A549 (cell line): Measurements from ENCODE around the gene JPT1.
A peak's percentile ranks its signal among the peaks of the same experiment; 100 is the strongest.

Experiments used
- CTCF ChIP-seq: fragments of >200 bp; sonication (Bioruptor Twin); formaldehyde crosslinking; IDR thresholded peaks from 3 replicates; pipeline ENCODE4 v1.5.1; 2016
- JUN ChIP-seq, 2 experiments: fragments of >200 bp; sonication (Bioruptor Twin); formaldehyde crosslinking; IDR thresholded peaks; 2 replicates in 1 of 2; 3 replicates in 1 of 2; pipeline ENCODE4 v1.6.1; 2016 to 2017
- KDM1A ChIP-seq: fragments of 200-600 bp; sonication (generic); IDR thresholded peaks from 2 replicates; pipeline ENCODE4 v1.6.1; 2016; ENCODE audit warnings: low read depth, mild to moderate bottlenecking
- MAFK ChIP-seq: fragments of 450-650 bp; IDR thresholded peaks from 2 replicates; pipeline ENCODE4 v1.6.1; 2014; ENCODE audit not compliant: partially characterized antibody
- PBX3 ChIP-seq: IDR thresholded peaks from 2 replicates; pipeline ENCODE4 v1.6.1; 2012
- POLR2A ChIP-seq: IDR thresholded peaks from 2 replicates; pipeline ENCODE4 v1.6.1; 2012; ENCODE audit warnings: mild to moderate bottlenecking, low read length
- RCOR1 ChIP-seq: fragments of 150-350 bp; IDR thresholded peaks from 2 replicates; pipeline ENCODE4 v1.6.1; 2014; ENCODE audit warnings: antibody characterized with exemption, low read length, low read depth
- RFX5 ChIP-seq: fragments of 450-650 bp; IDR thresholded peaks from 2 replicates; pipeline ENCODE4 v1.7.1; 2014; ENCODE audit warnings: antibody characterized with exemption, mild to moderate bottlenecking, moderate library complexity

GRCh38 chr17:75087182-75087557 is 67.1 kb downstream of the JPT1 start:
- TF ChIP-seq JUN (IDR thresholded peaks at IDR 0.05) (no peak), MAFK (no peak), CTCF (no peak), POLR2A (no peak), PBX3 (no peak), RFX5 (no peak), RCOR1 (no peak), KDM1A (0 out of 2 replicates have a peak, but pooled peaks have one; percentile 13)
